ENCODE data around the gene DMBT1.
"Not testable (repeated sequence)": the region's sequence is repeated elsewhere in the genome, so short reads cannot be mapped to it uniquely, and the experiment has no call there.

The DMBT1 gene

DNA sequence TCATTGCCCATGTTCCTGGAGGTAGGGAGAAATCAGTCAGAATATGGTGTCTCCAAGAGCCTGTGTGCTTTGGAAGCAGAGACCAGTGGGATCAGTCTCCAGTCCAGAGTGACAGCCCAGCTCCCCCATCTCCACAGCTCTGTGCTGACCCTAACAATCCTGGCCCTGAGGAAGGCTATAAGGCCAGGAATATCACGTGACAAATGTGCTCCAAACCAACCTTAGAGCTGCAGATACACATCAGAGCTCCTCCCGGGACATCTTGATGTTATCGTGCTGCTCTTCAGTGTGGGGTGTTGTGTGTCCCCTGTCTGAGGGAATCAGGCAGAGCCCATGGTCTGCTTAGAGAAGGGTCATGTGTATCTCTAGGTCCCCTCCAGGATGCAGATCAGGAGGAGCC lies 15.2 kb downstream of the DMBT1 start:
- Mint-ChIP-seq H3K36me3 (ENCODE audit: low read depth) (no peaks in the 10 kb centered on the region), H3K4me3 (no peak overlapping the region), H3K4me1 (ENCODE audit: low read depth) (no peaks in the 10 kb centered on the region), H3K27me3 (no peaks in the 10 kb centered on the region), H3K9me3 (peaks cover 10% of the 10 kb centered on the region), H3K27ac (no peak overlapping the region)
- intact Hi-C loops (cut with micrococcal nuclease), result no loop called here

DNA sequence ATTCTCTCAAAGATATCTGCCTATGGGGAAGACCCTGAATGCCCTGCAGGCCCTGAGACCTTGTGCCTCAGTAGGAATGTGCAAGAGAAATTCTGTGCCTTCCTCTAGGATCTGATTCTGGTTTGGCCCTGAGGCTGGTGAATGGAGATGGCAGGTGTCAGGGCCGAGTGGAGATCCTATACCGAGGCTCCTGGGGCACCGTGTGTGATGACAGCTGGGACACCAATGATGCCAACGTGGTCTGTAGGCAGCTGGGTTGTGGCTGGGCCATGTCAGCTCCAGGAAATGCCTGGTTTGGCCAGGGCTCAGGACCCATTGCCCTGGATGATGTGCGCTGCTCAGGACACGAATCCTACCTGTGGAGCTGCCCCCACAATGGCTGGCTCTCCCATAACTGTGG lies 15.7 kb downstream of the DMBT1 start:
- Mint-ChIP-seq H3K4me3 (no peak overlapping the region), H3K4me1 (ENCODE audit: low read depth) (no peaks in the 10 kb centered on the region), H3K27me3 (no peaks in the 10 kb centered on the region), H3K9me3 (peaks cover 10% of the 10 kb centered on the region), H3K36me3 (ENCODE audit: low read depth) (no peaks in the 10 kb centered on the region), H3K27ac (no peak overlapping the region)
- intact Hi-C loops (cut with micrococcal nuclease), result no loop called here

DNA sequence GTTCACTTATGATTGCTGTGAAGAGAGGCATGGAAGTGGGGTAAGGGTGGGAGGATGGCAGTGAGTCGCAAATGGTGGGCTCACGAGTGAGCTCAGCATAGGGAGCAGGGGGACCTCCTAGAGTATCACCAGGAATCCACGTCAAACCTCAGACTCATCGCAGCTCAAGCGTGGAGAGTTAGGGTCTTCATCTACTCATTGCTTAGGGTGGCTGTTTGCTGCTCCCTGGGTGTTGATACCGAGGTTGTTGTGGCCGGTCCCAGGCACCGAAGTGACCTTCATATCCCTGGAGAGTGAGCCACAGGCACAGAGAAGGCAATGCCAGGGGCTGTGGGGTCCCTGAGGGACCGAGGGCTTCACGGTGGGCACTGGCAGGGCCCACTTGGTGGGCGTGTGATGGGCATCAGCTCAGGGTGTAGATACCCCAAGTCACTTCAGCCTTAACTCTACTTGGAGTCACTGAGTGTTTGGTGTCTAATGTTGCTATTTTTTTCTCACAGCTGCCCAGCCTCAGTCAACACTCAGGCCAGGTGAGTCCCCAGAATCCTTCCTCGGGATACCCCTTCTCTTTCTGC lies 16.8 kb downstream of the DMBT1 start:
- Mint-ChIP-seq H3K9me3 (peaks cover 10% of the 10 kb centered on the region), H3K4me3 (no peak overlapping the region), H3K27me3 (no peaks in the 10 kb centered on the region), H3K36me3 (ENCODE audit: low read depth) (no peaks in the 10 kb centered on the region), H3K4me1 (ENCODE audit: low read depth) (no peaks in the 10 kb centered on the region), H3K27ac (no peak overlapping the region)
- intact Hi-C loops (cut with micrococcal nuclease), result no loop called here

DNA sequence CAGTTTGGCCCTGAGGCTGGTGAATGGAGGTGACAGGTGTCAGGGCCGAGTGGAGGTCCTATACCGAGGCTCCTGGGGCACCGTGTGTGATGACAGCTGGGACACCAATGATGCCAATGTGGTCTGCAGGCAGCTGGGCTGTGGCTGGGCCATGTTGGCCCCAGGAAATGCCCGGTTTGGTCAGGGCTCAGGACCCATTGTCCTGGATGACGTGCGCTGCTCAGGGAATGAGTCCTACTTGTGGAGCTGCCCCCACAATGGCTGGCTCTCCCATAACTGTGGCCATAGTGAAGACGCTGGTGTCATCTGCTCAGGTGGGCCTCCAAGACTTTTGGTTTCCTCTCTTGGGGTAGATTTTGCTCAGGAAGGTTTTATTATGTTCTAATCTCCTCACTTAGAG lies 25.5 kb downstream of the DMBT1 start:
- H3K27ac Mint-ChIP-seq; intact Hi-C loops (cut with micrococcal nuclease); H3K4me3 Mint-ChIP-seq; H3K36me3 Mint-ChIP-seq (ENCODE audit: low read depth); H3K4me1 Mint-ChIP-seq (ENCODE audit: low read depth); H3K27me3 Mint-ChIP-seq; H3K9me3 Mint-ChIP-seq: not testable (repeated sequence)

DNA sequence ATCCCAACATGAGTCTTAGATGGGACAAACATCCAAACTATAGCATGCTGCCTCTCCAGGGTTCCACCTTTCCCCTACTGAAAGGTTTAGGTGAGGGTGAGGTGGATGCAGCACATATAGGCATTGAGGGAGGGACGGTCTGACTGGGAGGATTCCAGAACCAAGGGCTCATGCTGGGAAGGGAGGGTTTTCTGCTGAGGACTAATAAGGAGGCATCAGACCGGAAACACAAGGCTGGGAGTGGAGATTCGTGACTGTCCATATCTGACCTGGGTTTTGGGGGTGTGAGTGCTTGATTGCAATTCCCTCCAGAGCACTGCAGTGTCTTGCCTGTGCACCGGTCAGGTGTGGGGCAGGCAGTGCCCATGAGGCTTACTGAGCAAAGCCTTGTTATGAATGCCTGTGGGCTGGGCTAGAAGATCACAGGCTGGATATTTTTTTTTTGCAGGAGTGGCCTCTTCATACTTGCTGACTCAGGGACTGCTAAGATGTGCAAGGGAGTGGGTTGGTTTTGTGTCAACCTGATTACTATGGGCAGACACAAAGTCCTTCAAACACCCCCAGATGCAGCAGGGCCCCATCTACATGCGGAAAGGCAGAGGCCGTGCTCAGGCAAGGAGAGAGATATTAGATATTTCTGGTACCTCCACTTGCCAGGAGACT lies 26.7 kb downstream of the DMBT1 start:
- Mint-ChIP-seq H3K27ac (no peak overlapping the region), H3K27me3 (no peaks in the 10 kb centered on the region), H3K36me3 (ENCODE audit: low read depth) (no peaks in the 10 kb centered on the region), H3K4me3 (no peak overlapping the region), H3K9me3 (no peaks in the 10 kb centered on the region), H3K4me1 (ENCODE audit: low read depth) (no peaks in the 10 kb centered on the region)
- intact Hi-C loops (cut with micrococcal nuclease), result no loop called here

DNA sequence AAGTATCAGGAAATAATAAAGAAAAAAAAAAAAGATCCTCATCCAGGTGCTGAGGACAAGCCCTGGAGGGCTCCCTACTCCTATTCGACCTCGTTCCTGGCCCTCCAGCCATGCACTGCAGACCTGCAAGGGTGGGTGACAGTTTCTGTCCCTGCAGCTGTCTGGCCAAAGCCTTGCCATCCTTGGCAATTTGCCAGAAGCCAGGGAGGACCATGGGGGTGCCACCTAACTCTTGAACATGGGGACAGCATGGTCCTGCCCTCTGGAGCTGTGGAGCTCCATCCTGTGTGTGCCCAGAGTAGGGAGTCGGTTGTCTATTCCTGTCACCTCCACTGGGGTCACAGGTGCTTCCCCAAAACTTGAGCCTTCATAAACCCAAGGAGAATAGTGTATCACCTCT lies 27.8 kb downstream of the DMBT1 start:
- Mint-ChIP-seq H3K27me3 (no peaks in the 10 kb centered on the region), H3K4me1 (ENCODE audit: low read depth) (no peaks in the 10 kb centered on the region), H3K4me3 (no peak overlapping the region), H3K27ac (no peak overlapping the region), H3K36me3 (ENCODE audit: low read depth) (no peaks in the 10 kb centered on the region), H3K9me3 (no peaks in the 10 kb centered on the region)
- intact Hi-C loops (cut with micrococcal nuclease), result no loop called here

DNA sequence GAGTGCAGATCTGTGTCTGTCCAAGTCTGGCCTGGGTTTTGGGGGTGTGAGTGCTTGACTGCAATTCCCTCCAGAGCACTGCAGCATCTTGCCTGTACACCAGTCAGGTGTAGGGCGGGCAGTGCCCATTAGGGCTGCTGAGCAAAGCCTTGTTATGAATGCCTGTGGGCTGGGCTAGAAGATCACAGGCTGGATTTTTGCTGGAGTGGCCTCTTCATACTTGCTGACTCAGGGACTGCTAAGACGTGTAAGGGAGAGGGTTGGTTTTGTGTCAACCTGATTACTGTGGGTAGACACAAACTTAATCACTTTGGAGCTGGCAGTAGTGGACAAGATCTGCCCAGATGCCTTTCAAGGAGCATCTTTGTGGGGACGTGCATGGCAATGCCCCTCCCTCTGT lies 29.6 kb downstream of the DMBT1 start:
- Mint-ChIP-seq H3K9me3 (no peaks in the 10 kb centered on the region), H3K36me3 (ENCODE audit: low read depth) (no peaks in the 10 kb centered on the region), H3K4me1 (ENCODE audit: low read depth) (no peaks in the 10 kb centered on the region), H3K4me3 (no peak overlapping the region), H3K27ac (no peak overlapping the region), H3K27me3 (no peaks in the 10 kb centered on the region)
- intact Hi-C loops (cut with micrococcal nuclease), result no loop called here

DNA sequence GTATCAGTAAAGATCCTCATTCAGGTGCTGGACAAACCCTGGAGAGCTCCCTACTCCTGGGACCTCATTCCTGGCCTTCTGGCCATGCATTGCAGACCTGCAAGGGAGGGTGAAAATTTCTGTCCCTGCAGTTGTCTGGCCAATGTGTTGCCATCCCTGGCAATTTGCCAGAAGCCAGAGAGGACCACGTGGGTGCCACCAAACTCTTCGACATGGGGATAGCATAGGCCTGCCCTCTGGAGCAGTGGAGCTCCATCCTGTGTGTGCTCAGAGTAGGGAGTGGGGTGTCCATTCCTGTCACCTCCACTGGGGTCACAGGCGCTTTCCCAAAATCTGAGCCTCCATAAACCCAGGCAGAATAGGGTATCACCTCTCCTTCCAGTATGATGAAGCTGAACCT lies 31.2 kb downstream of the DMBT1 start:
- no peak overlapping the region for H3K27ac Mint-ChIP-seq
- no peaks in the 10 kb centered on the region for H3K9me3 Mint-ChIP-seq
- H3K36me3 Mint-ChIP-seq (ENCODE audit: low read depth), result no peaks in the 10 kb centered on the region
- no peaks in the 10 kb centered on the region for H3K27me3 Mint-ChIP-seq
- no peak overlapping the region for H3K4me3 Mint-ChIP-seq
- intact Hi-C loops (cut with micrococcal nuclease), result no loop called here
- H3K4me1 Mint-ChIP-seq (ENCODE audit: low read depth), result no peaks in the 10 kb centered on the region

DNA sequence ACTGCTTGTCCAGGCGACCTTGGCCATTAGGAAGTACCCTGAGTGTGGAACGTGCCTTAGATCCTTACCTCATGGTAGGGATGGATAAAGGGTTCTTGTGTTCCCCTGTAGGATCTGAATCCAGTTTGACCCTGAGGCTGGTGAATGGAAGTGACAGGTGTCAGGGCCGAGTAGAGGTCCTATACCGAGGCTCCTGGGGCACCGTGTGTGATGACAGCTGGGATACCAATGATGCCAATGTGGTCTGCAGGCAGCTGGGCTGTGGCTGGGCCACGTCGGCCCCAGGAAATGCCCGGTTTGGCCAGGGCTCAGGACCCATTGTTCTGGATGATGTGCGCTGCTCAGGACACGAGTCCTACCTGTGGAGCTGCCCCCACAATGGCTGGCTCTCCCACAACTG lies 31.6 kb downstream of the DMBT1 start:
- Mint-ChIP-seq H3K4me3 (no peak overlapping the region), H3K4me1 (ENCODE audit: low read depth) (no peaks in the 10 kb centered on the region), H3K27me3 (no peaks in the 10 kb centered on the region), H3K27ac (no peak overlapping the region), H3K9me3 (no peaks in the 10 kb centered on the region), H3K36me3 (ENCODE audit: low read depth) (no peaks in the 10 kb centered on the region)
- intact Hi-C loops (cut with micrococcal nuclease), result no loop called here

DNA sequence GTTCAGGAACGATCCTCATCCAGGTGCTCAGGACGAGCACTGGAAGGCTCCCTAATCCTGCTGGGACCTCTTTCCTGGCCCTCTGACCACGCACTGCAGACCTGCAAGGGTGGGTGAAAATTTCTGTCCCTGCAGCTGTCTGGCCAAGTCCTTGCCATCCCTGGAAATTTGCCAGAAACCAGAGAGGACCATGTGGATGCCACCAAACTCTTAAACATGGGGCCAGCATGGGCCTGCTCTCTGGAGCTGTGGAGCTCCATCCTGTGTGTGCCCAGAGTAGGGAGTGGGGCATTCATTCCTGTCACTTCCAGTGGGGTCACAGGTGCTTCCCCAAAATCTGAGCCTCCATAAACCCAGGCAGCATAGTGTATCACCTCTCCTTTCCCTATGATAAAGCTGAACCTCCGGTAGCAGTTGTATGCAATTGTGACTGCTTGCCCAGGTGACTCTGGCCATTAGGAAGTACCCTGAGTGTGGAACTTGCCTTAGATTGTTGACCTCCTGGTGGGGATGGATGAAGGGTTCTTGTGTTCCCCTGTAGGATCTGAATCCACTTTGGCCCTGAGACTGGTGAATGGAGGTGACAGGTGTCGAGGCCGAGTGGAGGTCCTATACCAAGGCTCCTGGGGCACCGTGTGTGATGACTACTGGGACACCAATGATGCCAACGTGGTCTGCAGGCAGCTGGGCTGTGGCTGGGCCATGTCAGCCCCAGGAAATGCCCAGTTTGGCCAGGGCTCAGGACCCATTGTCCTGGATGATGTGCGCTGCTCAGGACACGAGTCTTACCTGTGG lies 57.1 kb downstream of the DMBT1 start:
- no peaks in the 10 kb centered on the region for H3K4me1 Mint-ChIP-seq (ENCODE audit: low read depth)
- intact Hi-C loops (cut with micrococcal nuclease), result no loop called here
- H3K27me3 Mint-ChIP-seq, result no peaks in the 10 kb centered on the region
- no peak overlapping the region for H3K4me3 Mint-ChIP-seq
- H3K9me3 Mint-ChIP-seq, result peaks cover 12% of the 10 kb centered on the region
- no peaks in the 10 kb centered on the region for H3K36me3 Mint-ChIP-seq (ENCODE audit: low read depth)
- H3K27ac Mint-ChIP-seq, result no peak overlapping the region

DNA sequence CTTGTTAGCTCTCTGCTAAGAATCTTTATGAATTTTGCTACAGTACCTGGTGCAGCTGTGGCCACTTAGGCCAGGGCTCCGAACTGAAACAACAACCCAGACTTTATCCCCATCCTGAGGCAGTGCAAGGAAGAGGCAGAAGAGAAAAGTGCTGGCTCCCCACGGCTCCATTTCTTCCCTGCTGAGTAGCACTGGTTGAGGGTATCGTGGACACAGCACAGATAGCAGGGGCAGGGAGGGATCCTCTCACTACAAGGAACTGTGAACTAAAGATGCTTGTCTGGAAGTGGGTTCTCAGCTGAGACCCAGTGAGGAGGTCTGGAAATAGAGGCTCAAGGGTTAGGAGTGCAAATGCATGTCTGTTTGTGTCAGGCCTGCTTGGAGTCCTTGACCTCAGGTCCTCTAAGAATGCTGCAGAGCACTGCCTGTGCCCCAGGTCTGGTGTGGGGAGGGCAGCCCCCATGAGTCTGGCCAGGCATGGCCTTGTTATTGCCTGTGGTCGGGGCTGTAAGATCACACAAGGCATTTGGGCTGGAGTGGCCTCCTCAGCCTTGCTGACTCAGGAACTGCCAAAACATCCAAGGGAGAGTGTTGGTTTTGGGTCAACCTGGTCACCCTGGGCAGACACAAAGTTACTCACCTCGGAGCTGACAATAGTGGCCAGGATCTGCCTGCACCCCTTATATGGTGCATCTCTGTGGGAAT lies 58.1 kb downstream of the DMBT1 start:
- Mint-ChIP-seq H3K27me3 (no peaks in the 10 kb centered on the region), H3K36me3 (ENCODE audit: low read depth) (no peaks in the 10 kb centered on the region), H3K4me1 (ENCODE audit: low read depth) (no peaks in the 10 kb centered on the region), H3K9me3 (peaks cover 18% of the 10 kb centered on the region), H3K4me3 (no peak overlapping the region), H3K27ac (no peak overlapping the region)
- intact Hi-C loops (cut with micrococcal nuclease), result no loop called here

DNA sequence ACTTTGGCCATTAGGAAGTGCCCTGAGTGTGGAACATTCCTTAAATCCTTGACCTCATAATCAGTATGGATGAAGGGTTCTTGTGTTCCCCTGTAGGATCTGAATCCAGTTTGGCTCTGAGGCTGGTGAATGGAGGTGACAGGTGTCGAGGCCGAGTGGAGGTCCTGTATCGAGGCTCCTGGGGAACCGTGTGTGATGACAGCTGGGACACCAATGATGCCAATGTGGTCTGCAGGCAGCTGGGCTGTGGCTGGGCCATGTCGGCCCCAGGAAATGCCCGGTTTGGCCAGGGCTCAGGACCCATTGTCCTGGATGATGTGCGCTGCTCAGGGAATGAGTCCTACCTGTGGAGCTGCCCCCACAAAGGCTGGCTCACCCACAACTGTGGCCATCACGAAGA lies 60.4 kb downstream of the DMBT1 start:
- H3K4me1 Mint-ChIP-seq (ENCODE audit: low read depth); H3K36me3 Mint-ChIP-seq (ENCODE audit: low read depth); H3K4me3 Mint-ChIP-seq; intact Hi-C loops (cut with micrococcal nuclease); H3K27me3 Mint-ChIP-seq; H3K27ac Mint-ChIP-seq: not testable (repeated sequence)
- peaks cover 18% of the 10 kb centered on the region for H3K9me3 Mint-ChIP-seq

DNA sequence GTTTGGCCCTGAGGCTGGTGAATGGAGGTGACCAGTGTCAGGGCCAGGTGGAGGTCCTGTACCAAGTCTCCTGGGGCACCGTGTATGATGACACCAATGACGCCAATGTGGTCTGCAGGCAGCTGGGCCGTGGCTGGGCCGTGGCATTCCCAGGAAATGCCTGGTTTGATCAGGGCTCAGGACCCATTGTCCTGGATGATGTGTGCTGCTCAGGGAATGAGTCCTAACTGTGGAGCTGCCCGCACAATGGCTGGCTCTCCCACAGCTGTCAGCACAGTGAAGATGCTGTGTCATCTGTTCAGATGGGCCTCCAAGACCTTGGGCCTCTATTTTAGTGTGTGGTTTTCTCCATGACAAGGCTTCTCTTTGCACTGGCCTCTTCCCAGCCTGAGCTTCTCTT lies 64.0 kb downstream of the DMBT1 start:
- Mint-ChIP-seq H3K4me1 (ENCODE audit: low read depth) (no peaks in the 10 kb centered on the region), H3K9me3 (peaks cover 9% of the 10 kb centered on the region), H3K27me3 (peaks cover 1% of the 10 kb centered on the region), H3K27ac (no peak overlapping the region), H3K4me3 (no peak overlapping the region), H3K36me3 (ENCODE audit: low read depth) (no peaks in the 10 kb centered on the region)
- intact Hi-C loops (cut with micrococcal nuclease), result no loop called here

DNA sequence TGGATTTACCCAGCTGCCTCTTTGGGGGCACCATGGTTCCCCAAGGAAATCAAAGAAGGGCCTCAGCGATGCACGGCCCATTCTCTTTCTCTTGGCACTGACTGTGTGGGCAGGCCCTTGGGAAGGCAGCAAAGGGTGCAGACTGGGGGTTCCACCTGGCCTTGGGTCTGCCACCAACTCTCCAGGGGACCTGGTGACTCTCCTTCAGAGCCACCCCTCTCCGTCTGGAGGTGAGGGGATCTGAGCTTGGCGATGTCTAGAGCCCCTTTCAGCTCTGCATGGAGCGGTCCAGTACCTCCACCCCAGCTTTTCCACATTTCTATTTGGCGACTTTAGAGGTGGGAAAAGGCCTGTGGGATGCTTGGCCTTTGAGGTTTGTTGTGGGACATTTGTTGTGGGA lies 70.0 kb downstream of the DMBT1 start:
- Mint-ChIP-seq H3K27ac (no peak overlapping the region), H3K4me1 (ENCODE audit: low read depth) (no peaks in the 10 kb centered on the region), H3K27me3 (no peaks in the 10 kb centered on the region), H3K4me3 (no peak overlapping the region), H3K9me3 (no peaks in the 10 kb centered on the region), H3K36me3 (ENCODE audit: low read depth) (no peaks in the 10 kb centered on the region)
- intact Hi-C loops (cut with micrococcal nuclease), result no loop called here

All from dendritic cell treated with granulocyte-macrophage colony-stimulating factor and Interleukin-4, amounts not matched to agents 40 ng/mL and 50 ng/mL, for 4 days (primary cell).